ENCODE data around the gene NCAM1. TPM values are rescaled to one million over a fixed set of nuclear protein-coding genes. Genes with fewer than 3 reads are reported as not detected.

NCAM1 gene
- total RNA-seq, 1 experiment from 2014 or later = not detected

- Histone ChIP-seq H3K36me3 (ENCODE audit: low read depth, low read length) (no peaks in the 10 kb centered on the region), H3K9ac (ENCODE audit: low read length) (no peak overlapping the region), H3K4me3 (ENCODE audit: low read length) (no peak overlapping the region), H3K27ac (ENCODE audit: low read length) (no peak overlapping the region), H3K4me1 (ENCODE audit: insufficient read depth, low read length) (no peaks in the 10 kb centered on the region), H3K9me3 (ENCODE audit: low read length) (no peaks in the 10 kb centered on the region), H3F3A (ENCODE audit: low read length, unreplicated experiment) (no peaks in the 10 kb centered on the region), H3K4me2 (ENCODE audit: low read length) (no peak overlapping the region), H3K9me2 (replicated peaks; ENCODE audit: low read length) (no peaks in the 10 kb centered on the region), H3K79me2 (ENCODE audit: low read length) (no peaks in the 10 kb centered on the region), H4K20me1 (ENCODE audit: low read length) (no peaks in the 10 kb centered on the region), H3K27me3 (ENCODE audit: low read length) (peaks cover 7% of the 10 kb centered on the region; the same call in 1 of the 2 replicates), H2AFZ (ENCODE audit: low read length) (no peak overlapping the region)
- CTCF ChIA-PET = no interaction called here
- ATAC-seq (no peak), DNase-seq (no peak)
- intact Hi-C loops (cut with micrococcal nuclease) = no loop called here
- TF ChIP-seq CTCF (conservative IDR thresholded peaks at IDR 0.05; ENCODE audit: low read depth, low read length) (no peak), EZH2phosphoT487 (IDR thresholded peaks at IDR 0.05; ENCODE audit: borderline replicate concordance, low read length) (no peak), EZH2 (IDR thresholded peaks at IDR 0.05; ENCODE audit: low read length, unreplicated experiment) (no peak)
- POLR2A ChIA-PET (ENCODE audit: unreplicated experiment) = no interaction called here
- BruUV-seq (replicated peaks) = no TSS peak
Measured at GRCh38 chr11:113015098-113015455, 53.9 kb downstream of the NCAM1 start.

- Histone ChIP-seq H3K4me2 (ENCODE audit: low read length) (no peak overlapping the region), H3K79me2 (ENCODE audit: low read length) (no peaks in the 10 kb centered on the region), H3K9me3 (ENCODE audit: low read length) (no peaks in the 10 kb centered on the region), H3F3A (ENCODE audit: low read length, unreplicated experiment) (no peaks in the 10 kb centered on the region), H3K36me3 (ENCODE audit: low read depth, low read length) (no peaks in the 10 kb centered on the region), H3K4me1 (ENCODE audit: insufficient read depth, low read length) (no peaks in the 10 kb centered on the region), H3K27ac (ENCODE audit: low read length) (no peak overlapping the region), H2AFZ (ENCODE audit: low read length) (no peak overlapping the region), H3K4me3 (ENCODE audit: low read length) (no peak overlapping the region), H3K9me2 (replicated peaks; ENCODE audit: low read length) (no peaks in the 10 kb centered on the region), H3K27me3 (ENCODE audit: low read length) (peaks cover 10% of the 10 kb centered on the region; the same call in 1 of the 2 replicates), H3K9ac (ENCODE audit: low read length) (no peak overlapping the region), H4K20me1 (ENCODE audit: low read length) (no peaks in the 10 kb centered on the region)
- no TSS peak for BruUV-seq (replicated peaks)
- ATAC-seq = no peak
- no peak for DNase-seq
- ChIA-PET POLR2A (ENCODE audit: unreplicated experiment) (no interaction called here), CTCF (no interaction called here)
- intact Hi-C loops (cut with micrococcal nuclease) = no loop called here
- TF ChIP-seq CTCF (conservative IDR thresholded peaks at IDR 0.05; ENCODE audit: low read depth, low read length) (no peak), EZH2 (IDR thresholded peaks at IDR 0.05; ENCODE audit: low read length, unreplicated experiment) (no peak), EZH2phosphoT487 (IDR thresholded peaks at IDR 0.05; ENCODE audit: borderline replicate concordance, low read length) (no peak)
Measured at GRCh38 chr11:113016905-113017304, 55.7 kb downstream of the NCAM1 start.

- intact Hi-C loops (cut with micrococcal nuclease) = no loop called here
- CTCF ChIA-PET = no interaction called here
- Histone ChIP-seq H3K27ac (ENCODE audit: low read length) (no peak overlapping the region), H4K20me1 (ENCODE audit: low read length) (no peaks in the 10 kb centered on the region), H3K79me2 (ENCODE audit: low read length) (no peaks in the 10 kb centered on the region), H3K27me3 (ENCODE audit: low read length) (peaks cover 20% of the 10 kb centered on the region; the same call in 1 of the 2 replicates), H3K4me1 (ENCODE audit: insufficient read depth, low read length) (no peaks in the 10 kb centered on the region), H2AFZ (ENCODE audit: low read length) (no peak overlapping the region), H3K9me2 (replicated peaks; ENCODE audit: low read length) (no peaks in the 10 kb centered on the region), H3K4me3 (ENCODE audit: low read length) (no peak overlapping the region), H3K9me3 (ENCODE audit: low read length) (no peaks in the 10 kb centered on the region), H3K36me3 (ENCODE audit: low read depth, low read length) (no peaks in the 10 kb centered on the region), H3K9ac (ENCODE audit: low read length) (no peak overlapping the region), H3F3A (ENCODE audit: low read length, unreplicated experiment) (no peaks in the 10 kb centered on the region), H3K4me2 (ENCODE audit: low read length) (no peak overlapping the region)
- POLR2A ChIA-PET (ENCODE audit: unreplicated experiment) = no interaction called here
- BruUV-seq (replicated peaks) = no TSS peak
- ATAC-seq (no peak), DNase-seq (no peak)
- TF ChIP-seq EZH2phosphoT487 (IDR thresholded peaks at IDR 0.05; ENCODE audit: borderline replicate concordance, low read length) (no peak), EZH2 (IDR thresholded peaks at IDR 0.05; ENCODE audit: low read length, unreplicated experiment) (no peak), CTCF (conservative IDR thresholded peaks at IDR 0.05; ENCODE audit: low read depth, low read length) (no peak)
Measured at GRCh38 chr11:113018913-113019312, 57.7 kb downstream of the NCAM1 start.

Measured in PC-3 (cell line).